CD4-positive, alpha-beta T cell treated with Interleukin-21 for 1 hour (primary cell): ENCODE data around the gene PRSS1.
"Not testable (repeated sequence)": the region's sequence is repeated elsewhere in the genome, so short reads cannot be mapped to it uniquely, and the experiment has no call there.

Source experiments
- DNase-seq: peaks from one replicate; pipeline ENCODE4 v3.0.0-alpha.2; 2020

The PRSS1 gene

GRCh38 chr7:142748410-142748809 is 862 bp upstream of the PRSS1 start:
- not testable (repeated sequence) for DNase-seq

- DNase-seq: no peak
Measured at GRCh38 chr7:142750321-142750938, 1.2 kb downstream of the PRSS1 start.

GRCh38 chr7:142751526-142752175 is 2.4 kb downstream of the PRSS1 start:
- not testable (repeated sequence) for DNase-seq

GRCh38 chr7:142752376-142753225 is 3.3 kb downstream of the PRSS1 start:
- no peak for DNase-seq

- DNase-seq: no peak
Measured at GRCh38 chr7:142753366-142753765, 4.1 kb downstream of the PRSS1 start.

GRCh38 chr7:142753925-142754491 is 4.7 kb downstream of the PRSS1 start:
- DNase-seq: not testable (repeated sequence)

GRCh38 chr7:142754681-142755575 is 5.7 kb downstream of the PRSS1 start:
- no peak for DNase-seq

- not testable (repeated sequence) for DNase-seq
Measured at GRCh38 chr7:142758312-142758711, 9.0 kb downstream of the PRSS1 start.

GRCh38 chr7:142759433-142759832 is 10.2 kb downstream of the PRSS1 start:
- no peak for DNase-seq

- DNase-seq: no peak
Measured at GRCh38 chr7:142760071-142760642, 10.9 kb downstream of the PRSS1 start.

- DNase-seq: not testable (repeated sequence)
Measured at GRCh38 chr7:142761606-142762005, 12.3 kb downstream of the PRSS1 start.

- DNase-seq: no peak
Measured at GRCh38 chr7:142762104-142762503, 12.8 kb downstream of the PRSS1 start.

GRCh38 chr7:142767451-142767850 is 18.2 kb downstream of the PRSS1 start:
- DNase-seq: no peak

GRCh38 chr7:142767861-142768260 is 18.6 kb downstream of the PRSS1 start:
- no peak for DNase-seq

GRCh38 chr7:142768885-142769284 is 19.6 kb downstream of the PRSS1 start:
- DNase-seq: not testable (repeated sequence)

GRCh38 chr7:142770661-142771352 is 21.5 kb downstream of the PRSS1 start, which contains the start of gene PRSS2:
PRSS2 (plus strand) TSS chr7:142770970; CDS start chr7:142770983, 13 bp downstream.
- DNase-seq: no peak

- DNase-seq: no peak
Measured at GRCh38 chr7:142771353-142771723, 22.1 kb downstream of the PRSS1 start.

- no peak for DNase-seq
Measured at GRCh38 chr7:142772051-142772450, 22.8 kb downstream of the PRSS1 start.

GRCh38 chr7:142772673-142773072 is 23.4 kb downstream of the PRSS1 start:
- DNase-seq: no peak

- no peak for DNase-seq
Measured at GRCh38 chr7:142773230-142773629, 24.0 kb downstream of the PRSS1 start.
